ENCODE measurements around the gene RNF41. TPM values are rescaled to one million over a fixed set of nuclear protein-coding genes. Genes with fewer than 3 reads are reported as not detected.
"Not testable (repeated sequence)": the region's sequence is repeated elsewhere in the genome, so short reads cannot be mapped to it uniquely, and the experiment has no call there.

The RNF41 gene
- polyA plus RNA-seq, 1 of the 3 experiments (the other 2 are of a cell fraction) = 127 TPM

GRCh38 chr12:56262955-56263354 is 41.2 kb upstream of the RNF41 start:
- not testable (repeated sequence) for H4K20me1 ChIP-seq (ENCODE audit: insufficient read depth); H3K79me2 ChIP-seq (ENCODE audit: insufficient read depth); H3K27ac ChIP-seq (ENCODE audit: low read depth in 2 of 2, low read length in 1 of 2); DNase-seq; H3K9me3 ChIP-seq; H3K9ac ChIP-seq; H3K27me3 ChIP-seq (ENCODE audit: insufficient read depth); H2AFZ ChIP-seq (ENCODE audit: low read depth); H3K9me2 ChIP-seq; H3K4me3 ChIP-seq (ENCODE audit: low read depth in 2 of 2, low read length in 1 of 2); H3K36me3 ChIP-seq (replicated peaks in 1 of 2; ENCODE audit: control insufficient read depth in 1 of 2, insufficient read depth in 2 of 2, low read length in 1 of 2); H3K4me2 ChIP-seq
- CTCF ChIA-PET = interaction anchor here (1.0 to 2.1 kb wide), 4 partner anchors 11 to 74 kb away, joined by 3 to 6 read pairs (median 4); partner anchors contain the start of gene SMARCC2
- WGBS (ENCODE audit: low lambda C conversion rate) = 95% methylated on average over 7 of the region's 7 CpGs
- Histone ChIP-seq H3K4me1 (ENCODE audit: control insufficient read depth in 1 of 2, insufficient read depth in 2 of 2, low read depth in 1 of 2, low read length in 1 of 2) (peaks cover 4 to 14% of the 10 kb centered on the region in 2 experiments; a peak in 1 of 4 replicates), H3F3A (replicated peaks; ENCODE audit: insufficient read depth) (peaks cover 35% of the 10 kb centered on the region)
- POLR2A ChIA-PET = interaction anchor here (0.6 kb wide), 1 partner anchor 163 kb away, joined by 3 read pairs; no protein-coding TSS in a partner anchor
- TF ChIP-seq, protein P1, sequence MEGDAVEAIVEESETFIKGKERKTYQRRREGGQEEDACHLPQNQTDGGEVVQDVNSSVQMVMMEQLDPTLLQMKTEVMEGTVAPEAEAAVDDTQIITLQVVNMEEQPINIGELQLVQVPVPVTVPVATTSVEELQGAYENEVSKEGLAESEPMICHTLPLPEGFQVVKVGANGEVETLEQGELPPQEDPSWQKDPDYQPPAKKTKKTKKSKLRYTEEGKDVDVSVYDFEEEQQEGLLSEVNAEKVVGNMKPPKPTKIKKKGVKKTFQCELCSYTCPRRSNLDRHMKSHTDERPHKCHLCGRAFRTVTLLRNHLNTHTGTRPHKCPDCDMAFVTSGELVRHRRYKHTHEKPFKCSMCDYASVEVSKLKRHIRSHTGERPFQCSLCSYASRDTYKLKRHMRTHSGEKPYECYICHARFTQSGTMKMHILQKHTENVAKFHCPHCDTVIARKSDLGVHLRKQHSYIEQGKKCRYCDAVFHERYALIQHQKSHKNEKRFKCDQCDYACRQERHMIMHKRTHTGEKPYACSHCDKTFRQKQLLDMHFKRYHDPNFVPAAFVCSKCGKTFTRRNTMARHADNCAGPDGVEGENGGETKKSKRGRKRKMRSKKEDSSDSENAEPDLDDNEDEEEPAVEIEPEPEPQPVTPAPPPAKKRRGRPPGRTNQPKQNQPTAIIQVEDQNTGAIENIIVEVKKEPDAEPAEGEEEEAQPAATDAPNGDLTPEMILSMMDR (IDR thresholded peaks at IDR 0.05) = peak; percentile 29

DNA sequence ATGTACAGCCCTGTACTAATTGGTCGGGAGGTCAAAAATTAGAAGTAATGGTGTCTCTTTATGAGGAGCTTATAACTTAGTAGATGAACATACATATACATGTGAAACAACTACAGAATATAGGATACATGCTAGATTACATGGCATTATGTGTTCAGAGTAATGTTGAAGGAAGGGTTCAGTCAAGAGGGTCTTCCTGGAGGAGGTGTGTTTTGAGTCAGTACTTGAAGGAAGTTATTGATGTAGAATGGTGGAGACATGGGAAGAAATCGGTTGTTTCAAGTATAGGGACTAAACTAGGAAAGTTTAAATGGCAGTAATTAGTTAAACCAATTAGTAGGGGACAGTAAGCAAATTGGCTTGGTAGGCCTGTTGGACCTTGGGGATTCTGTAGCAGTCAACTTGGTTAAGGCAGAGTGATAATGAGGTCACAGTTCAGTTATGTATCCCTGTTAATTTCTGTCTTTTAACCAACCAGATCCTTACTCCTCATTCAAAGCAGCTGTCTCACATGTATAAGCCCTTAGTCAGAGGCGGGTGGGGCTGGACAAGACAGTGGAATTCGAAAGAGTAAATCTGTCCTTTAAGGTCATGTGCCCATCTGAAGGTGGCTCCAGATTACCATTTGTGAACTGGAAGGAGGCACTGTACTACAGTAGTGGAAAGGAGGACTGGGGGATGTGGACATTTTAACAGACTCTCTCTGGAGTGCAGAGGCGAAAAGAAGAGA is 39.9 kb upstream of the RNF41 start:
- Histone ChIP-seq H3K27ac (ENCODE audit: low read depth in 2 of 2, low read length in 1 of 2) (peak overlapping the region; percentile 41 to 66; a peak in 3 of 4 replicates), H2AFZ (ENCODE audit: low read depth) (peak overlapping the region; percentile 69; the same call in 1 of the 2 replicates), H3K9ac (no peak overlapping the region; the same call in 1 of the 2 replicates)

More for the DNA sequence above, 39.9 kb upstream of the RNF41 start:
- Histone ChIP-seq H3K4me1 (ENCODE audit: control insufficient read depth in 1 of 2, insufficient read depth in 2 of 2, low read depth in 1 of 2, low read length in 1 of 2) (peaks cover 10 to 14% of the 10 kb centered on the region in 2 experiments), H4K20me1 (ENCODE audit: insufficient read depth) (peaks cover 6% of the 10 kb centered on the region), H3K79me2 (ENCODE audit: insufficient read depth) (peaks cover 15% of the 10 kb centered on the region), H3K9me3 (no peaks in the 10 kb centered on the region), H3K9me2 (no peaks in the 10 kb centered on the region), H3F3A (replicated peaks; ENCODE audit: insufficient read depth) (peaks cover 39% of the 10 kb centered on the region), H3K36me3 (replicated peaks in 1 of 2; ENCODE audit: control insufficient read depth in 1 of 2, insufficient read depth in 2 of 2, low read length in 1 of 2) (no peaks in the 10 kb centered on the region), H3K4me3 (ENCODE audit: low read depth in 2 of 2, low read length in 1 of 2) (no peak overlapping the region), H3K27me3 (ENCODE audit: insufficient read depth) (no peaks in the 10 kb centered on the region), H3K4me2 (peak overlapping the region; percentile 3; the same call in 1 of the 2 replicates)
- TF ChIP-seq TEAD4 (IDR thresholded peaks at IDR 0.05; ENCODE audit: borderline replicate concordance, insufficient read depth) (peak; percentile 35; the same call in 1 of the 2 replicates), USF1 (IDR thresholded peaks at IDR 0.05; ENCODE audit: borderline replicate concordance, low read depth) (peak; percentile 71), GATA2 (CRISPR knock-in tag; IDR thresholded peaks at IDR 0.05) (no peak), FOSL2 (IDR thresholded peaks at IDR 0.05; ENCODE audit: borderline replicate concordance, low read depth) (peak; percentile 65), POLR2AphosphoS5 (IDR thresholded peaks at IDR 0.05; ENCODE audit: low read depth, low read length) (no peak), RCOR1 (IDR thresholded peaks at IDR 0.05; ENCODE audit: low read length) (no peak), JUND (IDR thresholded peaks at IDR 0.05) (peak; percentile 42; the same call in 1 of the 2 replicates), MAX (IDR thresholded peaks at IDR 0.05; ENCODE audit: low read depth) (no peak; the same call in 1 of the 2 replicates), RXRA (IDR thresholded peaks at IDR 0.05; ENCODE audit: borderline replicate concordance, low read depth) (peak; percentile 26; the same call in 1 of the 2 replicates), TCF12 (IDR thresholded peaks at IDR 0.05) (peak; percentile 78)
- TF ChIP-seq, protein P2, sequence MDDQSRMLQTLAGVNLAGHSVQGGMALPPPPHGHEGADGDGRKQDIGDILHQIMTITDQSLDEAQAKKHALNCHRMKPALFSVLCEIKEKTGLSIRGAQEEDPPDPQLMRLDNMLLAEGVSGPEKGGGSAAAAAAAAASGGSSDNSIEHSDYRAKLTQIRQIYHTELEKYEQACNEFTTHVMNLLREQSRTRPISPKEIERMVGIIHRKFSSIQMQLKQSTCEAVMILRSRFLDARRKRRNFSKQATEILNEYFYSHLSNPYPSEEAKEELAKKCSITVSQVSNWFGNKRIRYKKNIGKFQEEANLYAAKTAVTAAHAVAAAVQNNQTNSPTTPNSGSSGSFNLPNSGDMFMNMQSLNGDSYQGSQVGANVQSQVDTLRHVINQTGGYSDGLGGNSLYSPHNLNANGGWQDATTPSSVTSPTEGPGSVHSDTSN (IDR thresholded peaks at IDR 0.05) = peak; percentile 21; the same call in 1 of the 2 replicates
- ChIA-PET CTCF (interaction anchor here (0.9 to 2.1 kb wide), 3 partner anchors 10 to 70 kb away, joined by 3 to 6 read pairs (median 5); no protein-coding TSS in a partner anchor), POLR2A (no interaction called here)
- WGBS (ENCODE audit: low lambda C conversion rate) = 62% methylated on average over 5 of the region's 5 CpGs
- no peak for DNase-seq
